Ishikawa (cell line): ENCODE data around the gene CCNJL.

ENCODE experiments used
- CEBPB ChIP-seq: IDR thresholded peaks from 2 replicates; pipeline ENCODE4 v1.6.1; 2012
- CREB1 ChIP-seq: IDR thresholded peaks from 2 replicates; pipeline ENCODE4 v1.6.1; 2012; ENCODE audit warnings: low read depth
- EGR1 ChIP-seq: IDR thresholded peaks from 2 replicates; pipeline ENCODE4 v1.6.1; 2012
- EP300 ChIP-seq: IDR thresholded peaks from 2 replicates; pipeline ENCODE4 v1.6.1; 2012; ENCODE audit warnings: borderline replicate concordance
- FOXM1 ChIP-seq: IDR thresholded peaks from 2 replicates; pipeline ENCODE4 v1.6.1; 2012; ENCODE audit warnings: low read depth, borderline replicate concordance
- NFIC ChIP-seq: IDR thresholded peaks from 2 replicates; pipeline ENCODE4 v1.6.1; 2012
- RAD21 ChIP-seq: IDR thresholded peaks from 2 replicates; pipeline ENCODE4 v1.6.1; 2012; ENCODE audit warnings: low read depth
- TAF1 ChIP-seq: IDR thresholded peaks from 2 replicates; pipeline ENCODE4 v1.6.1; 2012; ENCODE audit warnings: low read depth, mild to moderate bottlenecking
- TCF12 ChIP-seq: IDR thresholded peaks from 2 replicates; pipeline ENCODE4 v1.6.1; 2012; ENCODE audit warnings: low read depth
- TEAD4 ChIP-seq: IDR thresholded peaks from 2 replicates; pipeline ENCODE4 v1.6.1; 2012
- YY1 ChIP-seq: IDR thresholded peaks from 2 replicates; pipeline ENCODE4 v1.6.1; 2012; ENCODE audit warnings: low read depth
- ZBTB7A ChIP-seq: IDR thresholded peaks from 2 replicates; pipeline ENCODE4 v1.6.1; 2012; ENCODE audit warnings: low read depth
- TF ChIP-seq, protein P1 (sequence below): IDR thresholded peaks from 2 replicates; pipeline ENCODE4 v1.6.1; 2012
- TF ChIP-seq, protein P2 (sequence below): IDR thresholded peaks from 2 replicates; pipeline ENCODE4 v1.6.1; 2012
- TF ChIP-seq, protein P3 (sequence below): IDR thresholded peaks from 2 replicates; pipeline ENCODE4 v1.6.1; 2012; ENCODE audit warnings: low read depth, mild to moderate bottlenecking

CCNJL gene

DNA sequence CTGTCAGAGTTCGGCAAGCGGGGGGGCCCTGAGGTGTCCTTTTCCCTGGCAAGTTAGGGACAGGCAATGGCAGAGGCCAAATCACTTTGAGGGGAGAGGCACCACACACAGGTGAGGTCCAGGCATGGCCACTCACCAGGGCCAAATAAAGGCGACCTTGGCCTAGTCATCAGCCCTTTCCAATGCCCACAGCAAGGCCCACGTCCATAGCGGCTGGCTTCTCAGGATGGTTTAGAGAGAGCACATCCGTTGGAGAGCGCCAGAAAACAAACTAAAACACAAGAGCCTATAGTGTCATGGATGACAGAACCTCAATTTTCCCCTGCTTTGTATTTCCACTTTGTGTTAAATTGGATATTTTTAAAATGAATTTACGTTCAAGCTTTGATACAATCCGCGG, 7.0 kb downstream of the CCNJL start:
- no peak for TF ChIP-seq EGR1
- TF ChIP-seq RAD21 = no peak
- no peak for TF ChIP-seq NFIC
- TF ChIP-seq ZBTB7A = no peak
- no peak for TF ChIP-seq TAF1
- no peak for TF ChIP-seq YY1

DNA sequence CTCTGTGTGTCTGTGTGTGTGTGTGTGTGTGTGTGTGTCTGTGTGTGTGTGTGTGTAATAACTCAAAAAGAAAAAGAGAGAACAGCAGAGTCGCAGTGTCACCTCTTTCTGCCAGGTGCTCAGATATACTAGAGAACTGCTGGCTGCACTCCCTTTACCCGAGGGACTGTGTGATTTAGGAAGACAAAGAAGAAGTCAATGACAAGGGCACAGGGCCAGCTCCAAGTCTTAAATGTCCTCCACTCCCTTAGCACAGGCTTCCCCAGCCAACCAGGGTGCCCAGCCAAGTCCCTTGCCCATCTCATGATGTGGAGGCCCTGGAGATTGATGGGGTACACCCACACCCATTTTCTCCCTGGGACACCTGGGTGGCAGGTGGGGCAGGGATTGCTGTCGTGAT, 8.7 kb downstream of the CCNJL start:
- TF ChIP-seq ZBTB7A = no peak
- TF ChIP-seq, protein P1, sequence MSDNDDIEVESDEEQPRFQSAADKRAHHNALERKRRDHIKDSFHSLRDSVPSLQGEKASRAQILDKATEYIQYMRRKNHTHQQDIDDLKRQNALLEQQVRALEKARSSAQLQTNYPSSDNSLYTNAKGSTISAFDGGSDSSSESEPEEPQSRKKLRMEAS = no peak
- no peak for TF ChIP-seq EGR1
- no peak for TF ChIP-seq CEBPB

DNA sequence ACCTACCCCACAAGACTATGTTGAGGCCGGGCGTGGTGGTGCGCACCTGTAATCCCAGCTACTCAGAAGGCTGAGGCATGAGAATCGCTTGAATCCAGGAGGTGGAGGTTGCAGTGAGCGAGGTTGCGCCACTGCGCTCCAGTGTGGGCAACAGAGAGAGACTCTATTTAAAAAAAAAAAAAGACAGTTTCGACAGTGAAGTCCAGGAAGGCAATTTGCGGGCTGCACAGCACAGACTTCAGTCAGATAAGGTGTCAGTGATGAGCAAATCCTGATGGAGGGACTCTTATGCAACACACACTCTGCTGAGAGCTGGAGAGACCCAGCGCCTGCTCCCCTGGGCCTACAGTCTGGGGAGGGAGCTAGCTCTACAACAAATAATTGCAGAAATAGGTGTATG, 14.2 kb downstream of the CCNJL start:
- TF ChIP-seq, protein P1 = no peak
- TF ChIP-seq NFIC (no peak), ZBTB7A (no peak), EGR1 (no peak), FOXM1 (no peak), EP300 (no peak), CEBPB (no peak), CREB1 (no peak)
- TF ChIP-seq, protein P2, sequence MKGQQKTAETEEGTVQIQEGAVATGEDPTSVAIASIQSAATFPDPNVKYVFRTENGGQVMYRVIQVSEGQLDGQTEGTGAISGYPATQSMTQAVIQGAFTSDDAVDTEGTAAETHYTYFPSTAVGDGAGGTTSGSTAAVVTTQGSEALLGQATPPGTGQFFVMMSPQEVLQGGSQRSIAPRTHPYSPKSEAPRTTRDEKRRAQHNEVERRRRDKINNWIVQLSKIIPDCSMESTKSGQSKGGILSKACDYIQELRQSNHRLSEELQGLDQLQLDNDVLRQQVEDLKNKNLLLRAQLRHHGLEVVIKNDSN = no peak

DNA sequence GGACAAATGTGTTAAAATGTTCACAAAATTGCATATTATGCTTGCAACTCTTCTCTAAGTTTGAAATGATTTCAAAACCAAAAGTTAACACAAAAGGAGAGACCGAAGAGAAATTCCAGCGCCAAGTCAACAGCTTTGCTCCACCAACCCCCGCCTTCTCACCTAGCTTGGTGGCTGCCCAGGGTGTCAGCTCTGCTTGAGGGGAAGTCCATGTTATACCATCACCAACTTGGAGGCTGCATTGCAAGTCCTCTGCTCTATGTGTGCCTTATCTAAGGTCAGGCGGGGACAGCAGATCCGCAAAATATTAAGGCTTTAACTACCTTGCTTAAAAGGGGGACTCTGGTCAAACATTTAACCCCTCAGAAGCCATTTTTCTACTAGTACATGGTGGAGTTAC, 14.6 kb downstream of the CCNJL start:
- no peak for TF ChIP-seq RAD21
- TF ChIP-seq ZBTB7A = no peak
- TF ChIP-seq TEAD4 = no peak
- TF ChIP-seq YY1 = no peak
- no peak for TF ChIP-seq NFIC
- no peak for TF ChIP-seq TCF12
- no peak for TF ChIP-seq EGR1
- TF ChIP-seq FOXM1 = no peak

DNA sequence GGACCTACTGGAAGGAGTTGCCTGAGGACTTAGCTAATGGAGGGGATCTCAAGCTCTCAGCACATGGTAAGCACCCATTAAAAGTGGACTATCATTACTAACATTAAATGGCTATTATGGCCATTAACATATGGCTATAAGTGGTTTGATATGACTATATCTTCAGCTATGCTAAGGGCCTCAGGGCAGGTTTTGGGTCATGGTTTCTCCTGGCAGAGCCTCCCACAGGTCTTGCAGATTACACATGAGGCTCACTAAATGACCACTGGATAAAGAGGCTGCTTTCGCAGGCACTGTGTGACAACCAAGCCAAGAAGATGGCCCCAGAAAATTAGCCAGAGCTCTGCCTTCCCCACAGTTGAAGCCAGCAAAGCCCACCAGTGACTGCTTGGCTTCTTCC, 15.4 kb downstream of the CCNJL start:
- TF ChIP-seq, protein P2 = no peak
- TF ChIP-seq EP300 = no peak
- no peak for TF ChIP-seq NFIC
- TF ChIP-seq TCF12 = no peak
- TF ChIP-seq CEBPB = no peak
- TF ChIP-seq CREB1 = no peak
- TF ChIP-seq FOXM1 = no peak
- no peak for TF ChIP-seq TEAD4
- TF ChIP-seq, protein P1 = no peak
- no peak for TF ChIP-seq YY1
- TF ChIP-seq ZBTB7A = no peak
- TF ChIP-seq TAF1 = no peak
- no peak for TF ChIP-seq RAD21
- TF ChIP-seq, protein P3, sequence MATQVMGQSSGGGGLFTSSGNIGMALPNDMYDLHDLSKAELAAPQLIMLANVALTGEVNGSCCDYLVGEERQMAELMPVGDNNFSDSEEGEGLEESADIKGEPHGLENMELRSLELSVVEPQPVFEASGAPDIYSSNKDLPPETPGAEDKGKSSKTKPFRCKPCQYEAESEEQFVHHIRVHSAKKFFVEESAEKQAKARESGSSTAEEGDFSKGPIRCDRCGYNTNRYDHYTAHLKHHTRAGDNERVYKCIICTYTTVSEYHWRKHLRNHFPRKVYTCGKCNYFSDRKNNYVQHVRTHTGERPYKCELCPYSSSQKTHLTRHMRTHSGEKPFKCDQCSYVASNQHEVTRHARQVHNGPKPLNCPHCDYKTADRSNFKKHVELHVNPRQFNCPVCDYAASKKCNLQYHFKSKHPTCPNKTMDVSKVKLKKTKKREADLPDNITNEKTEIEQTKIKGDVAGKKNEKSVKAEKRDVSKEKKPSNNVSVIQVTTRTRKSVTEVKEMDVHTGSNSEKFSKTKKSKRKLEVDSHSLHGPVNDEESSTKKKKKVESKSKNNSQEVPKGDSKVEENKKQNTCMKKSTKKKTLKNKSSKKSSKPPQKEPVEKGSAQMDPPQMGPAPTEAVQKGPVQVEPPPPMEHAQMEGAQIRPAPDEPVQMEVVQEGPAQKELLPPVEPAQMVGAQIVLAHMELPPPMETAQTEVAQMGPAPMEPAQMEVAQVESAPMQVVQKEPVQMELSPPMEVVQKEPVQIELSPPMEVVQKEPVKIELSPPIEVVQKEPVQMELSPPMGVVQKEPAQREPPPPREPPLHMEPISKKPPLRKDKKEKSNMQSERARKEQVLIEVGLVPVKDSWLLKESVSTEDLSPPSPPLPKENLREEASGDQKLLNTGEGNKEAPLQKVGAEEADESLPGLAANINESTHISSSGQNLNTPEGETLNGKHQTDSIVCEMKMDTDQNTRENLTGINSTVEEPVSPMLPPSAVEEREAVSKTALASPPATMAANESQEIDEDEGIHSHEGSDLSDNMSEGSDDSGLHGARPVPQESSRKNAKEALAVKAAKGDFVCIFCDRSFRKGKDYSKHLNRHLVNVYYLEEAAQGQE = no peak

DNA sequence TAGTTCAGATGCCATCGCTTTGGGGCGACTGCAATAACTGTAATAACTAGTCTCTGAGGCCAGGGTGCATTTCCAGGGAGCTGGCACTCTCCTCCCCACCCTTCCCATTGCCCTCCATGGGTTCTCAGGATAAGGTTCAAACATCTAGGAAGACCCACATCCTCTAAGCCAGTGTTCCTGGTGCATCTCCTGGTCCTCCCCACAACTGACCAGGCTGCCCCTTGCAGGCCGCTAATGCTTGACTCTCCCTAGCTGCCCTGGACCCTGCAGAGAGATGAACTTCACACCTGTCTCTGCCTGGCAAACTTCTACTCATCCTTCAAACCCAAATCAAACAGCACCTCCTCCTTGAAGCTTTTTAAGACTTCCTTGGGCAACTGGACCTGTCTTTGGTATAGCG, 15.9 kb downstream of the CCNJL start:
- TF ChIP-seq YY1 = no peak
- no peak for TF ChIP-seq EGR1
- no peak for TF ChIP-seq RAD21
- TF ChIP-seq TAF1 = no peak
- TF ChIP-seq, protein P3 = no peak
- TF ChIP-seq EP300 = no peak
- no peak for TF ChIP-seq CREB1

DNA sequence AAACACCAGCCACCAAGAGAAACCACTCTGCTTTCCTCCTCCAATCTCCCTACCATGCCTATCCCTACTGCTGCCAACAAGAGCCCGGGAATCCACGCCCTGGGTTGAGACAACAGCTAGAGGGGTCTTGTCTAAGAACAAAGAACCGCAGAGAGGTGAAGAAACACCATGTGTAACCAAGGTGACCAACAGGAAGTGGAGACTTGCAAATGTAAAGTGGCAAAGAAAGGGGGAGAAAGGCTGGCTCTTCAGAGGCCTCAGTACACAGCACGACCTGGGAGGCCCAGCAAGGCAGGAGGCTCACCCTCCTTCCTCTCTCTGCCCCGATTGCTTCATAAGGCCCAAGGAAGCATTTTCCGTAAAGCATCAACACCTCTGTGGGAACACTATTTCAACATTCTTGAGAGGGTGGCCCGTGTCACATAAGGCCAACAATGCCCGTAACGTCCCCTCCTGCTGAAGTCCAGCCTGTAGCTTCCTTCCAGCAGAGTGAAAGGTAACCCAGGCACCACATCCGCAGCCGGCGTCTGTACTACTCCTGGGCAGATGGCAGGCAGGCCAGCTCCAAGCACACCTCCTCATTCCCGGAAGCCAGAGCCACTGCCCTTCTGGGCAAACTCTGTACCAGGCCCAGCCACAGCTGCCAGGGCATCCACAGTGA, 18.3 kb downstream of the CCNJL start:
- TF ChIP-seq EP300 = no peak
- no peak for TF ChIP-seq TAF1
- TF ChIP-seq YY1 = no peak
- TF ChIP-seq, protein P1 = no peak
- no peak for TF ChIP-seq TCF12
- TF ChIP-seq, protein P3 = no peak
- TF ChIP-seq FOXM1 = no peak
- no peak for TF ChIP-seq RAD21
- TF ChIP-seq CEBPB = no peak
- TF ChIP-seq, protein P2 = no peak
- TF ChIP-seq EGR1 = no peak
- no peak for TF ChIP-seq TEAD4
